COLO668 (cell line): ENCODE data around the gene UTS2B.

Experiments
- DNase-seq: peaks from one replicate; lab custom pipeline; 2025; ENCODE audit not compliant: unreplicated experiment; lab: John Stamatoyannopoulos, UW

The UTS2B gene

GRCh38 chr3:191353022-191353777, 22.9 kb upstream of the UTS2B start:
- DNase-seq = no peak

GRCh38 chr3:191352014-191352413, 21.7 kb upstream of the UTS2B start:
- no peak for DNase-seq

GRCh38 chr3:191350396-191351090, 20.2 kb upstream of the UTS2B start:
- DNase-seq = no peak

GRCh38 chr3:191348098-191348497, 17.8 kb upstream of the UTS2B start:
- no peak for DNase-seq

GRCh38 chr3:191347228-191347627, 16.9 kb upstream of the UTS2B start:
- DNase-seq = no peak

GRCh38 chr3:191345334-191345733, 15.0 kb upstream of the UTS2B start:
- no peak for DNase-seq

- DNase-seq = no peak
These were observed 13.6 kb upstream of the UTS2B start for GRCh38 chr3:191343913-191344312.

GRCh38 chr3:191343115-191343514, 12.8 kb upstream of the UTS2B start:
- no peak for DNase-seq

- no peak for DNase-seq
These were observed 12.1 kb upstream of the UTS2B start for GRCh38 chr3:191342411-191342810.

- DNase-seq = no peak
These were observed 11.7 kb upstream of the UTS2B start for GRCh38 chr3:191342006-191342405.

- DNase-seq = no peak
These were observed 10.6 kb upstream of the UTS2B start for GRCh38 chr3:191340966-191341365.

- no peak for DNase-seq
These were observed 10.0 kb upstream of the UTS2B start for GRCh38 chr3:191340351-191340750.

GRCh38 chr3:191339316-191339917, 9.1 kb upstream of the UTS2B start:
- DNase-seq = no peak

- DNase-seq = no peak
These were observed 7.8 kb upstream of the UTS2B start for GRCh38 chr3:191338177-191338488.

- no peak for DNase-seq
These were observed 6.5 kb upstream of the UTS2B start for GRCh38 chr3:191336833-191337232.

GRCh38 chr3:191334346-191334893, 4.1 kb upstream of the UTS2B start:
- no peak for DNase-seq

- DNase-seq = no peak
These were observed 3.1 kb upstream of the UTS2B start for GRCh38 chr3:191333298-191333880.

GRCh38 chr3:191331388-191331787, 1.1 kb upstream of the UTS2B start:
- no peak for DNase-seq

- no peak for DNase-seq
These were observed 263 bp upstream of the UTS2B start for GRCh38 chr3:191330530-191331048.

- DNase-seq = peak; percentile 86
These were observed 1.2 kb downstream of the UTS2B start, which contains the start of gene CCDC50 for GRCh38 chr3:191328962-191329653. Gene CCDC50, plus strand, starts transcription at chr3:191329394. Its CDS starts 281 bp downstream, at chr3:191329675.
